CD4-positive, alpha-beta T cell treated with Interleukin-1 beta for 1 hour (primary cell): ENCODE measurements around the gene BHLHA15.
A peak's percentile ranks its signal among the peaks of the same experiment; 100 is the strongest.

Experiments used
- DNase-seq, 2 donors: peaks; one replicate each; pipeline ENCODE4 v3.0.0-alpha.2; 2020 to 2022

BHLHA15 gene

DNA sequence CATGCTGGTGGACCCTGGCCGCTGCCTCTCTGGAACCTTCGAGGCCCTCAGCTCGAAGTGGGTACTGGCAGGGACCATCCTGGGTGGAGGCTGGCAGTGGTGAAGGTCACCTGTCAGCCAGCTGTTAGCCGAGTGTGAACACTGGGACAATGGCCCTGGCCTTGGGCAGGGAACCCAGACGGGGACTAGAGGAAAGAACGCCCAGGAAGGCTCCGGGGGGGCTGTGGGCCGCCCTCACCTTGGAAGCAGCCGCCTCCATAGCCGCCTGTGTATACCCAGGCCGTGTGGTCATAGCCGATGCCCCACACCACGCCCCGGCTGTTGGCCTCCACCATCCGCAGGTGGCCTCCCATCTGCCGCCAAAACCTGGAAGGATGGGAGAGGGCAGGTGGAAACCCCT, 17.6 kb downstream of the BHLHA15 start:
- no peak for DNase-seq

GRCh38 chr7:98229441-98229840, 18.2 kb downstream of the BHLHA15 start:
- no peak for DNase-seq

DNA sequence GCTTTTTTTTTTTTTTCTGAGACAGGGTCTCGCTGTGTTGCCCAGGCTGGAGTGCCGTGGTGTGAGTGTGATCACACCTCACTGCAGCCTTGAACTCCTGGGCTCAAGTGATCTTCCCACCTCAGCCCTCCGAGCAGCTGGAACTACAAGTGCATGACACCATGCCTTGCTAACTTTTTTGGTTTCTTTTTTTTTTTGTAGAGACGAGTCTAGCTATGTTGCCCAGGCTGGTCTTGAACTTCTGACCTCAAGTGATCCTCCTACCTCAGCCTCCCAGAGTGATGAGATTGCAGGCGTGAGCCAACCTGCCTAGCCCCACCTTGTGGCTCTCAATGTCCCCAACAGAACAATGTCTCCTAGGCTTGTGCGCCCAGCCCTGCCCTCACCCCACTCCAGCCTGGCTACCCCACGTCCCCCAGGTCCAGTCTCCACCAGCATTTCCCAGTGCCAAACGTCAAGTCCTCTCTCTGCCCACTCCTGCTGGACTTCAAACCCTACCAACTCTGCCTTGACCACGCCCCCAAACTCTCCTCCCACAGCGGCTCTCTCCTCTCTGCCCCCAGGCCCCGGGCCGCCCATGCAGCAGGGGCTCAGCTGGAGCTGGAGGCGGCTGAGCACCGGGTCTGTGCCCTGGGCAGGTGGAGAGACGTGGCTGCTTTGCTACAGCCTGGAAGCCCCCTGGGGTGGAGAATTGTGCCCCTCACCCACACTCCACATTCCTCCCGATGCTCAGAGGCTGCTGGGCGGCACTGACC, 18.9 kb downstream of the BHLHA15 start:
- DNase-seq, result no peak

DNA sequence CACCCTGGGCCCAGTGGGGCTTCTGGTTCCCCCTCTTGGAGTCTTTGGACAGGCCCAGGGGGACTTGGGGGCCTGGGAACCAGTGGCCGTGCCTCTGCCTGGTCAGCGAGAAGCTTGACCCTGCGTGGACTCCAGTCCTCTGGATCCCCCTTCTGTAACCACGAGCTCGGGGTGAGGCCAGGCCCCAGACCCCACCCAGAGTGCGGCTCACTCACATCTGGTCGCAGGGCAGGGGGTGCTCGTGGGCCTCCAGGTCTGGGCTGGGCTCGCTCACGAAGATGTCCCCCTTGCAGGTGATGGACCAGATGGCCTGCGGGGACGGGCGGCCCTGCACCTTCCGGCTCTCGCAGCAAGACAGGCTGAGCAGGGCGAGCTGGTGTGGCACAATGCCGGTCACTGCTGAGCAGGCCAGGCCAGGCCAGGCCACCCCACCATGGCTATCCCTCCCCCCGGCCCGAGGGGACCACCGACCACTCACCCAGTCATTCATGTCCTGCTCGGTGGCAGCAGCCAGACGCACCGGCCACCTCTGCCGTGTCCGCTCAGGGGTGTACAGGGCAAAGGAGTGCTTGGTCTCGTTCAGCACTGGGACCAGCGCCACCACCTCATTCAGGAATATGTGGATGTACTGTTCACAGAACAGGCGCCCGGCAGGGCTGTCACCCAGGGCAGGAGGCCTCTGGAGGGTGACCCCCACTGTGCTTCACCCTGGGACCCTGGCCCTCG, 19.7 kb downstream of the BHLHA15 start:
- no peak for DNase-seq

DNA sequence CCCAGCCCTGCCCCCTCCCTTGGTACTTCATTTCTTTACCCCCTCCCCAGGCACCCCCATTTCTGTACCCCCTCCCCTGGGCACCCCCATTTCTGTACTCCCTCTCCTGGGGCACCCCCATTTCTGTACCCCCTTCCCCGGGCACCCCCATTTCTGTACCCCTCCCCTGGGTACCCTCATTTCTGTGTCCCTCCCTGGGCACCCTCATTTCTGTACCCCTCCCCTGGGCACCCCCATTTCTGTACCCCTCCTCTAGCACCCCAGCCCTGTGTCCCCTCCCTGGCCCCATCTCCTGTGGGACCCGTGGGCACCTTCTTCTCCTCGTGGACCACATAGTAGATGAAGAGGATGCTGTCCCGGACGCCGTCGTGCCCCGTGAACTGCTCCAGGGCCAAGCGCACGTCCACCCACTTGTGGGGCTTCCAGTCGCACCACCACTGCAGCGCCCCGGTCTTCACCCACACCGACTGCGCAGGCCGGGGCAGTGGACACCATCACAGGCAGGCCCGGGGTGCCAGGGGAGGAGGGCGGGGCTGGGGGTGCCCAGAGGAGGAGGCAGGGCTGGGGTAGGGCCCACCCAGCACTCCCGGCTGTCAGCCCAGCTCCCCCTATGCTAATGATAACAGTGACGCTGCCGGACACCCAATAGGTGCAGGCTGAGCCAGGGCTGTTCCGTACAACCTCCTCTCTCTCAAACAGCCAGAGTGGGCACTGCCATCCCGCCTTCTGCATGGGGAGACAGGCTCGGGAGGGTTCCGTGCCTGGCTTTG, 20.4 kb downstream of the BHLHA15 start:
- no peak for DNase-seq

DNA sequence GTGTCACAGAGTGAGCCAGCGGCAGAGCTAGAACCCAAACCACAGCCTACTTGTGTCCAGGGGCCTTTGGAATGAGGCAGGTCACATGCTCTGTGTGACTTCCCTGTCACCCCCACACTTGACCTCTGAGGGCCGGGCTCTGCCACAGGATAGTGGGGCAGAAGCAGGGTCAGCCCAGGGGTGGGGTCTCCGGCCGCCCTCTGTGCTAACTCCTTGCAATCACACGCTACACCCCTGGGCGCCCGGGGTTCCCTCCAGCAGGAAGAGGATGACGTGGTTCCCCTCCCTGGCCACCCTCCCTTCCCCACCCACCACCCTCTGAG, 21.0 kb downstream of the BHLHA15 start:
- DNase-seq, result no peak

DNA sequence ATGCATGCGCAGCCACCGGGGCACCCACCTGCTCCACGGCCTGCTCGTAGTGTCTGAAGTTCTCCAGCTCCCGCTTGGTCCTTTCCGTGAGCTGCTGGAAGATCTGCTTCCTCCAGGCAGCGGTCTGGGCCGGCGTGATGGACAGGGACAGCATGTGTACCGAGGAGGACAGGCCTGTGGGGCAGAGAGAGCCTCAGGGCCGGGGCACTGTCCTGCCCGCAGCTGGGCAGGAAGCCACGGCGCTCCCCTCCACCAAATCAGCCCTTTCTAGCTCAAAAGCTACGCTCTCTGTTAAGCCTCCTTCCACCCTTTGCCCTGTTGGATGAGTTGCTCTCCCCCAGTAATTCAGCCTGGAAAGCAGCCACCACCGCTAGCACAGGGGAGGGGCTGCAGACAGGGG, 21.6 kb downstream of the BHLHA15 start:
- DNase-seq, result no peak

- no peak for DNase-seq
These were observed 22.2 kb downstream of the BHLHA15 start for GRCh38 chr7:98233219-98234070.

DNA sequence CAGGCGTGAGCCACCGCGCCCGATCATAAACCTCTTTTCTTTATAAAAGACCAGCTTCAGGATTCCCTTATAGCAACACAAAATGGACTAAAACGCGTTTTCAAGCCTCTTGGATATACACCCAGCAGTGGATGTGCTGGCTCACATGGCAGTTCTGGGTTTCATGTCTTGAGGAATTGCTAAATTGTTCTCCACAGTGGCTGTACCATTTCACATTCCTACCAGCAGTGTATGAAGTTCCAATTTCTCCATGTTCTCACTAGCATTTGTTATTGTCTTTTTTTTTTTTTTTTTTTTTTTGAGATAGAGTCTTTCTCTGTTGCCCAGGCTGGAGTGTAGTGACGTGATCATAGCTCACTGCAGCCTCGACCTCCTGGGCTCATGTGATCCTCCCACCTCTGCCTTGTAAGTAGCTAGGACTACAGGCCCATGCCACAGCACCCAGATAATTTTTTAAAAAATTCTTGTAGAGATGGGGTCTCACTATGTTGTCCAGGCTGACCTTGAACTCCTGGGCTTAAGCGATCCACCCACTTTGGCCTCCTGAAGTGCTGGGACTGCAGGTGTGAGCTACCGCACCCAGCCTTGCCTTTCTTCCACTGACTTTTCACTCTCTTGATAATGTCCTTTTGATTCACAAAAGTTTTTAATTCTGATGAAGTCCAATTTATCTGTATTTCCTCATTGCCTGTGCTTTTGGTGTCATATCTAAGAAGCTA, 23.3 kb downstream of the BHLHA15 start:
- no peak for DNase-seq

DNA sequence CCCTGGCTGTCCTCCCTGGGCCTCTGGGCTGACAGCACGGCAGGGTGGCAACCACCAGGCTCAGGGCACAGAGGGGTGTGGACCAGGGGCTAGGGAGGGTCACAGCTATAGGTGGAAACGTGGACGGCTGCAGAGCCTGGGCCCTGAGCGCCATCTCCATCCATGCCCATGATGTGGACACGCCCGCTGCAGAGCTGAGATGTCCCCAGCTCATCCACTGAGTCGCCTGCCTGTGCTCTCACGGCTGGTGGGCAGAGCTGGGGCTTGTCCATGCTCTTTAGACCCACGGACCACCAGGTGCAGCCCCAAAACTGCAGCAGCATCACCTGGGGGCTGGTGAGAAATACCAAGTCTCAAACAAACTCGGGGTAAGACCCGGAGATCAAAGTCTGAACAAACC, 24.7 kb downstream of the BHLHA15 start:
- DNase-seq, result no peak

DNA sequence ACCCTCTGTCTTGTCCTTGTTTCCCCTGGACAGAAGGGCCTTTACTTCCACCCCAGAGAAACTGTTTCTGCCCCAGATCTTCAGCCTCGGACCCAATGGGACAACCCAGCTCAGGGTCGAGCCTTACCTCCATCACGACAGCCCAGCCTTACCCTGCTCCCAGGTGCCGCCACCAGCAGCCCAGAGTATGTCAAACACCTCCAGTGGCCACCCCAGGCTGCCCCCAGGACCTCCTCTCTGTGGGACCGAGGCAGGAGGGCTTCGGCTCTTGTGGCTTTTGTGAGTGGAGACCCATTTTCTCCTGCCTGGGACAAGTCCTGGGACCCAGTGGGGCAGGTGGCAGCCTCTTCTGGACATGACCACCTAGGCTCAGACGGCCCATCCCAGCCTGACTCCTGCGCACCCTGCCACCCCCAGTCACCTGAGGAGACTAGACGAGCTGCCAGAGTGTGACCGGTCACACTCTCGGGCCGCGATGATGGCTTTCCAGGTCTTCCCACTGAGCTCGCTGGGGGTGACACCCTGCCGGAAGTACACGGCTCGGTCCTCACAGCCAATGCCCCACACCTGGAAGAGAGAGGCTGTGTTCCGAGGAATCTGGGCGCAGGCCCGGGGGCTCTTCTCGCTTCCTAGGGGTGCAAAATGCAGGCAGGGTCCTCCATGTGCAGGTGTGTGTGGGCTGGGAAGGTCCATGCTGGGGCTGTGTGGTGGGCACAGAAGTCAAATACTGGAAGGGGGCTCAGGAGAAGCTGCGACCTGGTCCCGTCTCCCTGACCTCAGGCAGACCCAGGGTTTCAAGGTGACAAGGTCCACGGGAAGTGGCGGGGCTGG, 25.3 kb downstream of the BHLHA15 start:
- no peak for DNase-seq

DNA sequence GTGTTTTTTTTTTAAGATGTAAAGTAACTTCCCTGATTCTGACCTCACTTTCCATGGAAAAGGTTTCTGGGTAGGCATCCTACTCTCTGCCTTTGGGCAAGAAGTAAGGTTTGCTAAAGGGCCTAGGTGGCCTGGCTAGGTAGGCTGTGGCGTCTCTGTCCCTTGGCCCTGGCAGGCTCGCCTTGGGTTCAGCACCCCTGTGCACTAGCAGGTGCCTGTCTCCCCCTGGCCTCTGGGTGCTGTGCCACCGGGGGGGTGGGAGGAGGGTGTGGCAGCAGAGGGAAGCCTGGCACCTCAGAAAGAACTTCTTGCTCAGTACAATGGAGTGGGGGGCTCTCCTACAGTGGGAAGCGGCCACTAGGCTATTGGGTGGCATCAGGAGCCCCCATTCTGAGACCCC, 26.8 kb downstream of the BHLHA15 start:
- DNase-seq, result no peak

DNA sequence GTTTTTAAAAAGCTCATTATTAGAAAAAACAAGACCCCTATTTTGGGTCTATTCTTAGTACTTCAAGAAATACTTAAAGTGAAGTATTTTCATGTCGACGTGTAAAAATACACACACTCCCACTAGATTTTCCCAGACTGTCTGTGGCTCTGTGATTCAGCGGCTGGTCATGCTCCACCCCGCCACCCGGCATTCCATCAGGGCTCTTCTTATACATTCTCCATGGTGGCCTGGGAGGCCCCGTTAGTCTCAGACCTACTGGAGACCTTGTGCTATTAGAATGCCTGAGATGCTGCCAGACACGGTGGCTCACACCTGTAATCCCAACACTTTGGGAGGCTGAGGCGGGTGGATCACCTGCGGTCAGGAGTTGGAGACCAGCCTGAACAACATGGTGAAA, 27.7 kb downstream of the BHLHA15 start:
- DNase-seq, result no peak

GRCh38 chr7:98240961-98241673, 29.9 kb downstream of the BHLHA15 start:
- peak; percentile 14 to 20 for DNase-seq

- DNase-seq, result no peak
These were observed 30.5 kb downstream of the BHLHA15 start for GRCh38 chr7:98241674-98242241.

DNA sequence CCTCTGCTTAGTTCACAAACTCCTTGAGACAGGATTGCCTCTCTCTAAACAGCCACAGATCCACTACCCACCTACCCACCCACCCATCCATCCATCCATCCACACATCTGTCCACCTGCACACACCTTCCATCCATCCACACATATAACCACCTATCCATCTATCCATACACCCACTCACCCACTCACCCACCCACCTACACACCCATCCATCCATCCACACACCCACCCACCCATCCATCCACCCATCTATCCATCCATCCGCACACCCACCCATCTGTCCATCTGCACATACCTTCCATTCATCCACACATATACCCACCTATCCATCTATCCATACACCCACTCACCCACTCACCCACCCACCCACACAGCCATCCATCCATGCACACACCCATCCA, 31.1 kb downstream of the BHLHA15 start:
- no peak for DNase-seq

GRCh38 chr7:98242934-98243333, 31.7 kb downstream of the BHLHA15 start:
- no peak for DNase-seq

GRCh38 chr7:98244871-98245270, 33.6 kb downstream of the BHLHA15 start:
- DNase-seq, result no peak

GRCh38 chr7:98248156-98248555, 36.9 kb downstream of the BHLHA15 start:
- DNase-seq, result no peak

GRCh38 chr7:98249106-98249505, 37.9 kb downstream of the BHLHA15 start:
- no peak for DNase-seq
